SU-DHL-6 (cell line): ENCODE results near the gene RFX4.

Experiments
- H2AFZ ChIP-seq: fragments of 200-600 bp; sonication (generic); 2 replicates; pipeline ENCODE4 v1.6.1; 2014; ENCODE audit warnings: low read depth, mild to moderate bottlenecking, moderate library complexity, mixed read lengths, antibody characterized with exemption, low read length; ENCODE audit not compliant: severe bottlenecking
- H3F3A ChIP-seq: fragments of 200-600 bp; shearing (Covaris generic); 2 replicates; pipeline ENCODE4 v1.6.0; 2016; ENCODE audit warnings: antibody characterized with exemption, mild to moderate bottlenecking; ENCODE audit not compliant: insufficient read depth
- H3K27ac ChIP-seq: fragments of 200-600 bp; sonication (generic); 2 replicates; pipeline ENCODE4 v1.5.1; 2016; ENCODE audit warnings: low read depth, mild to moderate bottlenecking, low read length, moderate library complexity, mixed read lengths
- H3K27me3 ChIP-seq: fragments of 200-600 bp; sonication (generic), shearing (Covaris generic); 2 replicates; pipeline ENCODE4 v1.6.0; 2014; ENCODE audit warnings: mild to moderate bottlenecking, low read length
- H3K36me3 ChIP-seq: fragments of 200-600 bp; sonication (generic); 2 replicates; pipeline ENCODE4 v1.6.1; 2014; ENCODE audit warnings: mild to moderate bottlenecking, low read length, mixed read lengths
- H3K4me2 ChIP-seq: fragments of 300-600, 200-600 bp; shearing (Covaris generic), sonication (generic); 2 replicates; pipeline ENCODE4 v1.6.0; 2014; ENCODE audit warnings: low read length, low read depth, mild to moderate bottlenecking; ENCODE audit not compliant: poor library complexity, severe bottlenecking
- H3K4me3 ChIP-seq: fragments of 200-600 bp; sonication (generic); 2 replicates; pipeline ENCODE4 v1.5.1; 2014; ENCODE audit warnings: antibody characterized with exemption, low read length, mild to moderate bottlenecking, mixed read lengths; ENCODE audit not compliant: insufficient read depth, poor library complexity, severe bottlenecking
- H3K79me2 ChIP-seq: fragments of 200-600 bp; sonication (generic); 2 replicates; pipeline ENCODE4 v1.6.1; 2014; ENCODE audit warnings: mild to moderate bottlenecking, low read length, moderate library complexity; ENCODE audit not compliant: insufficient read depth
- H3K9ac ChIP-seq: fragments of 200-600 bp; sonication (generic); 2 replicates; pipeline ENCODE4 v1.7.0; 2014; ENCODE audit warnings: mild to moderate bottlenecking, low read length
- H3K9me2 ChIP-seq: fragments of 200-600 bp; sonication (generic); replicated peaks from 2 replicates; pipeline ENCODE4 v1.6.1; 2014; ENCODE audit warnings: low read length; ENCODE audit not compliant: insufficient read depth
- H3K9me3 ChIP-seq: fragments of 200-600 bp; sonication (generic); 2 replicates; pipeline ENCODE4 v1.6.1; 2014; ENCODE audit warnings: low read length, mixed read lengths; ENCODE audit not compliant: insufficient read depth
- H4K20me1 ChIP-seq: fragments of 200-600 bp; sonication (generic); 2 replicates; pipeline ENCODE4 v1.6.1; 2014; ENCODE audit warnings: low read depth, mild to moderate bottlenecking, antibody characterized with exemption, low read length, moderate library complexity, mixed read lengths
- CTCF ChIP-seq: fragments of 200-600 bp; sonication (generic); IDR thresholded peaks from one replicate; pipeline ENCODE4 v1.5.1; 2017; ENCODE audit warnings: antibody characterized with exemption, mild to moderate bottlenecking, low read length, moderate library complexity; ENCODE audit not compliant: insufficient read depth, poor library complexity, severe bottlenecking
- EZH2phosphoT487 ChIP-seq: fragments of 200-600 bp; sonication (generic), shearing (Covaris generic); conservative IDR thresholded peaks from 2 replicates; pipeline ENCODE4 v1.6.1; 2018; ENCODE audit warnings: mild to moderate bottlenecking, antibody characterized with exemption, low read length, moderate library complexity, mixed read lengths

RFX4 gene

GRCh38 chr12:106782619-106783018 is 199.8 kb downstream of the RFX4 start:
- H3K79me2 ChIP-seq, result no peaks in the 10 kb centered on the region

GRCh38 chr12:106783515-106783914 is 200.7 kb downstream of the RFX4 start:
- H3K36me3 ChIP-seq, result no peaks in the 10 kb centered on the region
- H3K27me3 ChIP-seq, result 0 out of 2 replicates have a peak, but pooled peaks cover 4% of the 10 kb centered on the region
- H3K27ac ChIP-seq, result no peak overlapping the region
- no peaks in the 10 kb centered on the region for H3K9me2 ChIP-seq
- H4K20me1 ChIP-seq, result no peaks in the 10 kb centered on the region
- H3K9ac ChIP-seq, result no peak overlapping the region
- no peak overlapping the region for H3K4me3 ChIP-seq
- H3F3A ChIP-seq, result no peaks in the 10 kb centered on the region
- TF ChIP-seq EZH2phosphoT487, result no peak
- no peak for TF ChIP-seq CTCF
- no peaks in the 10 kb centered on the region for H3K9me3 ChIP-seq
- H3K4me2 ChIP-seq, result no peak overlapping the region
- no peaks in the 10 kb centered on the region for H3K79me2 ChIP-seq
- no peak overlapping the region for H2AFZ ChIP-seq

More at GRCh38 chr12:106782619-106783018, 199.8 kb downstream of the RFX4 start:
- TF ChIP-seq EZH2phosphoT487 (no peak), CTCF (no peak)
- Histone ChIP-seq H3K9me2 (no peaks in the 10 kb centered on the region), H3K36me3 (no peaks in the 10 kb centered on the region), H3K27ac (no peak overlapping the region), H3K9me3 (no peaks in the 10 kb centered on the region), H3F3A (no peaks in the 10 kb centered on the region), H3K4me2 (no peak overlapping the region), H3K4me3 (no peak overlapping the region), H3K27me3 (0 out of 2 replicates have a peak, but pooled peaks cover 4% of the 10 kb centered on the region), H2AFZ (no peak overlapping the region), H3K9ac (no peak overlapping the region), H4K20me1 (no peaks in the 10 kb centered on the region)

GRCh38 chr12:106790020-106790419 is 207.2 kb downstream of the RFX4 start:
- Histone ChIP-seq H3K27ac (no peak overlapping the region), H3K9me3 (no peaks in the 10 kb centered on the region), H3F3A (no peaks in the 10 kb centered on the region), H2AFZ (no peak overlapping the region), H3K4me2 (no peak overlapping the region), H3K4me3 (no peak overlapping the region), H3K36me3 (no peaks in the 10 kb centered on the region), H3K9ac (no peak overlapping the region), H3K9me2 (no peaks in the 10 kb centered on the region), H3K79me2 (no peaks in the 10 kb centered on the region), H3K27me3 (no peaks in the 10 kb centered on the region), H4K20me1 (no peaks in the 10 kb centered on the region)
- TF ChIP-seq CTCF (no peak), EZH2phosphoT487 (no peak)
